A549 (cell line): Measurements from ENCODE around the gene BEND7. TPM values are rescaled to one million over a fixed set of nuclear protein-coding genes. Genes with fewer than 3 reads are reported as not detected.

Source experiments
- ATAC-seq, 2 experiments: fragments of 200-7000 bp in 1 of 2; fragments of >200 bp in 1 of 2; cut with Nextera tagmentation in 1 of 2; cut with Tn5 transposase in 1 of 2; 3 replicates each; pipeline versions ENCODE4 v1.8.0 to v1.9.1; 2018 to 2020; ENCODE audit warnings: mild to moderate bottlenecking in 1 of 2, moderate library complexity in 1 of 2
- CTCF ChIA-PET: fragments of 300-600 bp; sonication (Branson Sonifier 250); formaldehyde crosslinking; extraction: SDS; loops from one replicate; lab custom pipeline; 2021; ENCODE audit warnings: antibody characterized with exemption, inconsistent platforms; lab: Yijun Ruan, JAX
- POLR2A ChIA-PET: fragments of 350-600 bp; formaldehyde crosslinking; extraction: SDS; loops from one replicate; lab custom pipeline; 2021; ENCODE audit warnings: antibody characterized with exemption, inconsistent platforms; lab: Yijun Ruan, JAX
- DNase-seq, 2 experiments: peaks; one replicate each; pipeline versions ENCODE4 v3.0.0 to v3.0.0-alpha.2; 2011 to 2016; ENCODE audit warnings: low read depth in 1 of 2, low spot score in 1 of 2
- FAIRE-seq: peaks from 2 replicates; lab custom pipeline; 2011; peaks lifted over from hg19 to GRCh38; lab: Jason Lieb, UNC
- H3K27ac ChIP-seq, 2 experiments: fragments of >200 bp; sonication (Bioruptor Twin); formaldehyde crosslinking; 3 replicates each; pipeline ENCODE4 v1.5.1; 2016 to 2017
- H3K4me1 ChIP-seq: fragments of >200 bp; sonication (Bioruptor Twin); formaldehyde crosslinking; 3 replicates; pipeline ENCODE4 v1.6.1; 2016
- H3K4me2 ChIP-seq: fragments of >200 bp; sonication (Bioruptor Twin); formaldehyde crosslinking; 3 replicates; pipeline ENCODE4 v1.6.1; 2016
- H3K4me3 ChIP-seq: fragments of >200 bp; sonication (Bioruptor Twin); formaldehyde crosslinking; 3 replicates; pipeline ENCODE4 v1.5.1; 2016
- H3K9me3 ChIP-seq: fragments of >200 bp; sonication (Bioruptor Twin); formaldehyde crosslinking; 3 replicates; pipeline ENCODE4 v1.6.1; 2016
- ATOH8 ChIP-seq: fragments of 250-450 bp; sonication (Bioruptor Pico); IDR thresholded peaks from 2 replicates; pipeline ENCODE4 v1.5.0; 2020; ENCODE audit warnings: low read depth, mild to moderate bottlenecking, moderate library complexity
- BHLHE40 ChIP-seq: IDR thresholded peaks from 2 replicates; pipeline ENCODE4 v1.6.1; 2012; ENCODE audit warnings: low read depth, low read length, inconsistent platforms
- CBX8 ChIP-seq: fragments of 200-600 bp; sonication (generic); IDR thresholded peaks from 2 replicates; pipeline ENCODE4 v1.6.1; 2016
- CEBPB ChIP-seq, 2 experiments: fragments of >200 bp in 1 of 2; sonication (Bioruptor Twin) in 1 of 2; formaldehyde crosslinking in 1 of 2; IDR thresholded peaks; 2 replicates each; pipeline ENCODE4 v1.6.1; 2012 to 2016
- CHD2 ChIP-seq: fragments of 150-350 bp; IDR thresholded peaks from 2 replicates; pipeline ENCODE4 v1.6.1; 2014; ENCODE audit warnings: low read length; ENCODE audit not compliant: partially characterized antibody
- CTCF ChIP-seq: fragments of >200 bp; sonication (Bioruptor Twin); formaldehyde crosslinking; IDR thresholded peaks from 3 replicates; pipeline ENCODE4 v1.5.1; 2016
- EHMT2 ChIP-seq: fragments of 200-600 bp; sonication (generic); IDR thresholded peaks from 2 replicates; pipeline ENCODE4 v1.6.1; 2016; ENCODE audit warnings: antibody characterized with exemption, low read depth, mild to moderate bottlenecking, moderate library complexity
- GATA3 ChIP-seq: IDR thresholded peaks from 2 replicates; pipeline ENCODE4 v1.6.1; 2012; ENCODE audit warnings: borderline replicate concordance
- HOXB13 ChIP-seq: fragments of 250-450 bp; sonication (Bioruptor Pico); IDR thresholded peaks from 2 replicates; pipeline ENCODE4 v1.5.0; 2020; ENCODE audit warnings: low read depth, mild to moderate bottlenecking, moderate library complexity
- NFE2L2 ChIP-seq: fragments of 150-350 bp; conservative IDR thresholded peaks from 2 replicates; pipeline ENCODE4 v1.6.1; 2014; ENCODE audit warnings: low read length
- NPAS2 ChIP-seq: fragments of 250-450 bp; sonication (Bioruptor Pico); IDR thresholded peaks from 2 replicates; pipeline ENCODE4 v1.8.0; 2022; ENCODE audit warnings: mild to moderate bottlenecking, moderate library complexity, borderline replicate concordance
- POLR2AphosphoS2 ChIP-seq: conservative IDR thresholded peaks from 2 replicates; pipeline ENCODE4 v1.6.1; 2012; ENCODE audit warnings: low read length, improper control_type of control experiment, inconsistent platforms
- RAD21 ChIP-seq, 2 experiments: fragments of >200 bp in 1 of 2; sonication (Bioruptor Twin) in 1 of 2; formaldehyde crosslinking in 1 of 2; IDR thresholded peaks in 1 of 2; conservative IDR thresholded peaks in 1 of 2; 2 replicates in 1 of 2; 3 replicates in 1 of 2; pipeline ENCODE4 v1.6.1; 2012 to 2018; ENCODE audit warnings: inconsistent platforms in 1 of 2
- REST ChIP-seq: fragments of 200-600 bp; sonication (generic); IDR thresholded peaks from 2 replicates; pipeline ENCODE4 v1.6.1; 2016; ENCODE audit warnings: antibody characterized with exemption, mild to moderate bottlenecking, moderate library complexity
- SMC3 ChIP-seq: fragments of >200 bp; sonication (Bioruptor Twin); formaldehyde crosslinking; IDR thresholded peaks from 3 replicates; pipeline ENCODE4 v1.6.1; 2018; ENCODE audit warnings: inconsistent platforms
- TFCP2L1 ChIP-seq: fragments of 250-450 bp; sonication (Bioruptor Pico); IDR thresholded peaks from 2 replicates; pipeline ENCODE4 v1.5.0; 2021; ENCODE audit warnings: mild to moderate bottlenecking
- WGBS: methylation state at CpG from one replicate; pipeline ENCODE4 v1.1.6; 2017; ENCODE audit errors: missing lambda C conversion rate; 5-methylcytosine and 5-hydroxymethylcytosine counted together
- polyA plus RNA-seq, 4 experiments: library from polyadenylated mRNA; depleted of rRNA in 3 of 4; stranded (reverse); fragments of >200 nt; fragmentation: RNase III in 1 of 4; extraction: RNeasy Plus Mini Kit Qiagen cat#74134 plus additional on column Dnase treatment in 1 of 4; gene quantifications; 2 replicates in 3 of 4; 3 replicates in 1 of 4; pipeline ENCODE4 v1.2.3, GENCODE V29; 2011 to 2017
- TF ChIP-seq, protein P1 (sequence below): IDR thresholded peaks from 2 replicates; pipeline ENCODE4 v1.6.1; 2012; ENCODE audit warnings: low read depth, borderline replicate concordance

Gene BEND7
- polyA plus RNA-seq, 2 of the 4 experiments (the other 2 are of a cell fraction): 7.9 to 12.2 TPM

DNA sequence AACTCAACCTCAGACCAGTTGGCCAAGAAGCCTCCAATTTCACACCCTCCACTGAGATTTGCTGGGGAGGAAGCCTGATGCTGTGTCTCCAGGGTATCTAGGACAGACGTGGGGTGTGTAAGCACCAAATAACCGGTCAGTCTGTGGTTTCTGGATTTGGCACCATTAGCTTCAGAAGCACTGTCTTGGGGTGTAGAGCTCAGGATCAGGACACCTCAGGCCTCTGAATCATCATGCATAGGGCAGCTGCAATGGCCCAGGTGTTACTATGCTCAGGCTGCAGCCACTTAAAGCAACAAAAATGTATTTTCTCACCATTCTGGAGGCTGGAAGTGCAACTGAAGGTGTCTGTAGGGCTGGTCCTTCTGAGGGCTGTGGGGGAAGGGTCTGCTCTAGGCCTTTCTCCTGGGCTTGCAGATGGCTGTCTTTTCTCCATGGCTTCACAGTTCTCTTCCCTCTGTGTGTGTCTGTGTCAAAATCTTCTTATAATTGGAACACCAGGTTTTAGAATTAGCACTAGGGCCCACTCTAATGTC lies 107.4 kb downstream of the BEND7 start:
- CTCF ChIA-PET: interaction anchor here (1.7 to 2.8 kb wide), 2 partner anchors 19 to 49 kb away, joined by 6 to 8 read pairs; no protein-coding TSS in a partner anchor
- no peak for DNase-seq
- no peaks in the 10 kb centered on the region for H3K4me1 ChIP-seq
- no peak for TF ChIP-seq CHD2
- TF ChIP-seq RAD21 (conservative IDR thresholded peaks at IDR 0.05 in 1 of 2, IDR thresholded peaks at IDR 0.05 in 1 of 2): no peak
- no peak for TF ChIP-seq HOXB13 (CRISPR knock-in tag)
- no peaks in the 10 kb centered on the region; the same call in 2 of the 3 replicates for H3K9me3 ChIP-seq
- POLR2A ChIA-PET: no interaction called here
- FAIRE-seq: no peak
- no peak overlapping the region for H3K27ac ChIP-seq
- 17% methylated on average over 2 of the region's 2 CpGs for WGBS
- H3K4me3 ChIP-seq: no peak overlapping the region
- no peak for ATAC-seq
- no peak overlapping the region for H3K4me2 ChIP-seq

DNA sequence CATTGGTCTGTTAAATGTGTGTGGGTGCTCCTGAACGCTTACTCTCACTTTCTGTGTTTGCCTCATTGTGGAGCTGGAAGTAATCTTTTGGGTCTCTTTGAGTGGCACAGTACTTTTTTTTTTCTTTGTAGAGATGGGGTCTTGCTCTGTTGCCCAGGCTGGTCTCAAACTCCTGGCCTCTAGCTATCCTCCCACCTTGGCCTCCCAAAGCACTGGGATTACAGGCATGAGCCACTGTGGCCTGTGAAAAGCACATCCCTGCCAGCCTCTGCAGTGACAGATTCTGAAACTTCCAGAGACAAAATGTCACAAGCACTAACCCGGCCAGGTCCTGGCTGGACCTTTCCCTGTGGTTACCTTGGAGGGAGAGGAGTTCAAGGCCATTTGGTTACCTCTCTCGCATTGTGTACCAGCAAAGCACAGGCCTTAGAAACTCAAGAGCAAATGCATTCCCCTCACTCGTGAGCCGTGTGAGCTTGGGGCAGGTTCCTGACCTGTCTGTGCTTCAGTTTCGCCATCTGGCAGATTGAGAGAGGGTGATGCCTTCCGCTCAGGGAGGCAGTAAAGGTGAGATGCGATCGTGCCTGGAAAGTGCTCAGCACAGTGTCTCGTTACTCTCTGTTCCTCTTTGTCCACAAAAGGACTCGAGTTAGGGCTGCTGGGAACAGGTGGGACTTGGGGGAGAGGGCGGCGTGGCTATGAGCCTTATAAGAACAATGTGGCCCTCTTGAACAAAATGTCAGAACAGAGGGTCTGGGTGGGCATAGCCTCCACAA lies 108.1 kb downstream of the BEND7 start:
- no peak for ATAC-seq
- POLR2A ChIA-PET: no interaction called here
- TF ChIP-seq POLR2AphosphoS2: no peak
- TF ChIP-seq BHLHE40: no peak
- no peak for TF ChIP-seq TFCP2L1 (CRISPR knock-in tag)
- TF ChIP-seq EHMT2: no peak
- no peak for TF ChIP-seq CBX8
- TF ChIP-seq, protein P1, sequence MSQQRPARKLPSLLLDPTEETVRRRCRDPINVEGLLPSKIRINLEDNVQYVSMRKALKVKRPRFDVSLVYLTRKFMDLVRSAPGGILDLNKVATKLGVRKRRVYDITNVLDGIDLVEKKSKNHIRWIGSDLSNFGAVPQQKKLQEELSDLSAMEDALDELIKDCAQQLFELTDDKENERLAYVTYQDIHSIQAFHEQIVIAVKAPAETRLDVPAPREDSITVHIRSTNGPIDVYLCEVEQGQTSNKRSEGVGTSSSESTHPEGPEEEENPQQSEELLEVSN: no peak
- TF ChIP-seq CTCF: no peak
- no peak for TF ChIP-seq CEBPB (IDR thresholded peaks at IDR 0.05)
- no peak for TF ChIP-seq GATA3
- TF ChIP-seq REST: no peak
- no peak for TF ChIP-seq ATOH8 (CRISPR knock-in tag)
- TF ChIP-seq SMC3: no peak
- no peak for TF ChIP-seq HOXB13 (CRISPR knock-in tag)
- no peak for TF ChIP-seq NPAS2 (CRISPR knock-in tag)
- TF ChIP-seq NFE2L2: no peak
- TF ChIP-seq, all 56 proteins: peak for 0
- Histone ChIP-seq H3K27ac (no peak overlapping the region), H3K4me3 (no peak overlapping the region), H3K4me1 (no peaks in the 10 kb centered on the region), H3K9me3 (no peaks in the 10 kb centered on the region; the same call in 2 of the 3 replicates), H3K4me2 (no peak overlapping the region)
- 68% methylated on average over 13 of the region's 13 CpGs for WGBS
- FAIRE-seq (no peak), DNase-seq (no peak)
- CTCF ChIA-PET: interaction anchor here (0.7 to 2.8 kb wide), 3 partner anchors 20 to 1255 kb away, joined by 3 to 8 read pairs (median 6); no protein-coding TSS in a partner anchor
